ENCODE results near the gene CDH3.

DNA sequence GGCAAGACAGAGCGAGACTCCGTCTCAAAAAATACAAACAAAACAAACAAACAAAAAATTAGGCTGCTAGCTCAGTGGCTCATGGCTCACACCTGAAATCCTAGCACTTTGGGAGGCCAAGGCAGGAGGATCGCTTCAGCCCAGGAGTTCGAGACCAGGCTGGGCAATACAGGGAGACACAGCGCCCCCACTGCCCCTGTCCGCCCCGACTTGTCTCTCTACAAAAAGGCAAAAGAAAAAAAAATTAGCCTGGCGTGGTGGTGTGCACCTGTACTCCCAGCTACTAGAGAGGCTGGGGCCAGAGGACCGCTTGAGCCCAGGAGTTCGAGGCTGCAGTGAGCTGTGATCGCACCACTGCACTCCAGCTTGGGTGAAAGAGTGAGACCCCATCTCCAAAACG, 91.5 kb downstream of the CDH3 start:
- TF ChIP-seq, protein P1, sequence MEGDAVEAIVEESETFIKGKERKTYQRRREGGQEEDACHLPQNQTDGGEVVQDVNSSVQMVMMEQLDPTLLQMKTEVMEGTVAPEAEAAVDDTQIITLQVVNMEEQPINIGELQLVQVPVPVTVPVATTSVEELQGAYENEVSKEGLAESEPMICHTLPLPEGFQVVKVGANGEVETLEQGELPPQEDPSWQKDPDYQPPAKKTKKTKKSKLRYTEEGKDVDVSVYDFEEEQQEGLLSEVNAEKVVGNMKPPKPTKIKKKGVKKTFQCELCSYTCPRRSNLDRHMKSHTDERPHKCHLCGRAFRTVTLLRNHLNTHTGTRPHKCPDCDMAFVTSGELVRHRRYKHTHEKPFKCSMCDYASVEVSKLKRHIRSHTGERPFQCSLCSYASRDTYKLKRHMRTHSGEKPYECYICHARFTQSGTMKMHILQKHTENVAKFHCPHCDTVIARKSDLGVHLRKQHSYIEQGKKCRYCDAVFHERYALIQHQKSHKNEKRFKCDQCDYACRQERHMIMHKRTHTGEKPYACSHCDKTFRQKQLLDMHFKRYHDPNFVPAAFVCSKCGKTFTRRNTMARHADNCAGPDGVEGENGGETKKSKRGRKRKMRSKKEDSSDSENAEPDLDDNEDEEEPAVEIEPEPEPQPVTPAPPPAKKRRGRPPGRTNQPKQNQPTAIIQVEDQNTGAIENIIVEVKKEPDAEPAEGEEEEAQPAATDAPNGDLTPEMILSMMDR (conservative IDR thresholded peaks at IDR 0.05; ENCODE audit: low read depth, low read length), result no peak
- TF ChIP-seq EZH2 (IDR thresholded peaks at IDR 0.05; ENCODE audit: low read length, unreplicated experiment) (no peak), EZH2phosphoT487 (IDR thresholded peaks at IDR 0.05; ENCODE audit: borderline replicate concordance, low read length) (no peak)

All from PC-3 (cell line).